HEK293 (cell line): ENCODE data around the gene DUSP23.

Experiments used
- GLI2 ChIP-seq: fragments of 450-650 bp; formaldehyde crosslinking; IDR thresholded peaks from 2 replicates; pipeline ENCODE4; 2017; ENCODE audit warnings: missing biosample characterization, missing genetic modification characterization, low read depth, borderline replicate concordance
- GLIS1 ChIP-seq: fragments of 450-650 bp; formaldehyde crosslinking; IDR thresholded peaks from 2 replicates; pipeline ENCODE4 v1.5.1; 2016; ENCODE audit warnings: missing biosample characterization, missing genetic modification characterization
- OSR2 ChIP-seq: fragments of 450-650 bp; formaldehyde crosslinking; IDR thresholded peaks from 2 replicates; pipeline ENCODE4 v1.5.1; 2016; ENCODE audit warnings: missing biosample characterization, missing genetic modification characterization
- PRDM10 ChIP-seq: fragments of 450-650 bp; formaldehyde crosslinking; IDR thresholded peaks from 2 replicates; pipeline ENCODE4 v1.5.1; 2016; ENCODE audit warnings: missing biosample characterization, missing genetic modification characterization
- ZIC2 ChIP-seq: fragments of 450-650 bp; formaldehyde crosslinking; IDR thresholded peaks from 2 replicates; pipeline ENCODE4 v1.5.1; 2016; ENCODE audit warnings: missing biosample characterization, missing genetic modification characterization
- ZNF560 ChIP-seq: fragments of 450-650 bp; formaldehyde crosslinking; IDR thresholded peaks from 2 replicates; pipeline ENCODE4 v1.5.1; 2017; ENCODE audit warnings: missing biosample characterization, missing genetic modification characterization, borderline replicate concordance

DUSP23 gene

GRCh38 chr1:159831412-159832141 lies 50.8 kb downstream of the DUSP23 start (continued):
- TF ChIP-seq PRDM10 (tag by site-specific recombination) (peak; percentile 46), GLIS1 (0 out of 2 replicates have a peak, but pooled peaks have one; percentile 7), OSR2 (0 out of 2 replicates have a peak, but pooled peaks have one; percentile 11), GLI2 (peak; percentile 15; the same call in 1 of the 2 replicates), ZNF560 (tag by site-specific recombination) (no peak), ZIC2 (peak; percentile 99)
